Erythroblast (primary cell): Measurements from ENCODE around the gene NEK2.

Experiments
- GATA1 ChIP-seq: IDR thresholded peaks from 2 replicates; pipeline ENCODE4 v1.6.1; 2011; ENCODE audit warnings: low read depth, mild to moderate bottlenecking, control low read depth, low read length, moderate library complexity
- POLR2A ChIP-seq: IDR thresholded peaks from 2 replicates; pipeline ENCODE4 v1.6.1; 2011; ENCODE audit warnings: mild to moderate bottlenecking, low read length

- TF ChIP-seq POLR2A (no peak), GATA1 (no peak)
These were observed 37.2 kb downstream of the NEK2 start for GRCh38 chr1:211638246-211638645.
